GM19372 (cell line): Measurements from ENCODE around the gene C1orf198.

Source experiments
- ATAC-seq: cut with Tn5 transposase; IDR thresholded peaks from one replicate; pipeline ENCODE4 v1.9.1; 2021; ENCODE audit warnings: mild to moderate bottlenecking, low read depth, moderate library complexity; ENCODE audit not compliant: unreplicated experiment

The C1orf198 gene, protein sequence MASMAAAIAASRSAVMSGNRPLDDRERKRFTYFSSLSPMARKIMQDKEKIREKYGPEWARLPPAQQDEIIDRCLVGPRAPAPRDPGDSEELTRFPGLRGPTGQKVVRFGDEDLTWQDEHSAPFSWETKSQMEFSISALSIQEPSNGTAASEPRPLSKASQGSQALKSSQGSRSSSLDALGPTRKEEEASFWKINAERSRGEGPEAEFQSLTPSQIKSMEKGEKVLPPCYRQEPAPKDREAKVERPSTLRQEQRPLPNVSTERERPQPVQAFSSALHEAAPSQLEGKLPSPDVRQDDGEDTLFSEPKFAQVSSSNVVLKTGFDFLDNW

DNA sequence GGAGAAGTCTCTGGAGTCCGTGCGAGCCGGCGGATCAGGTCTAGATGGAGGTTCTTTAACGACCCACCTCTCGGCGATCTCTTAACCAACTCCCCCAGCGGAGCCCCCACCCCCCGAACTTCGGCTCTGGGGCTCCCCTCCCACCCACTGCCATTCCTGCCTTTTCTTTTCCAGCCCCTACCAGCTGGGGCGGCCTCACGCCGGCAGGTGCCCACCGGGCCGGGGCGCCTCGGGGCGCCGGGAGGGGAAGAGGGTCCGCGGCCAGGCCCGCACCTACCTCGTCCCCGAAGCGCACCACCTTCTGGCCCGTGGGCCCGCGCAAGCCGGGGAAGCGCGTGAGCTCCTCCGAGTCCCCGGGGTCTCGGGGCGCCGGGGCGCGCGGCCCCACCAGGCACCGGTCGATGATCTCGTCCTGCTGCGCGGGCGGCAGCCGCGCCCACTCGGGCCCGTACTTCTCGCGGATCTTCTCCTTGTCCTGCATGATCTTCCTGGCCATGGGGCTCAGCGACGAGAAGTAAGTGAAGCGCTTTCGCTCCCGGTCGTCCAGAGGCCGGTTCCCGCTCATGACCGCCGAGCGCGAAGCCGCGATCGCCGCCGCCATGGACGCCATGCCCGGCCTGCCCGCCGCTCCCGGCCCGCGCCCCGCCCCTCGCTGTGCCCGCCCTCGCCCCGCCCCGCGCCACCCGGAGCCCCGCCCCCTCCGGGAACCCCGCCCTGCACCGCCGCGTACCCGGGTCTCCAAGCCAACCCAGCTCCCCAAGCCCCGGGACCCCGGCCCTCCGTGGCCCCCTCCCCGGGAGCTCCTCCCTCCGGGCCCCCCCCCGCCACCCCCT is at the start of gene C1orf198:
C1orf198 (minus strand) TSS at position 619 of the 833 bp plus-strand sequence; CDS start at position 610, 9 bp downstream.
- peak; percentile 77 for ATAC-seq

- ATAC-seq = no peak
Measured at GRCh38 chr1:230917284-230918135, 49.2 kb upstream of the C1orf198 start.

GRCh38 chr1:230916587-230917283 is 48.4 kb upstream of the C1orf198 start:
- ATAC-seq = no peak

DNA sequence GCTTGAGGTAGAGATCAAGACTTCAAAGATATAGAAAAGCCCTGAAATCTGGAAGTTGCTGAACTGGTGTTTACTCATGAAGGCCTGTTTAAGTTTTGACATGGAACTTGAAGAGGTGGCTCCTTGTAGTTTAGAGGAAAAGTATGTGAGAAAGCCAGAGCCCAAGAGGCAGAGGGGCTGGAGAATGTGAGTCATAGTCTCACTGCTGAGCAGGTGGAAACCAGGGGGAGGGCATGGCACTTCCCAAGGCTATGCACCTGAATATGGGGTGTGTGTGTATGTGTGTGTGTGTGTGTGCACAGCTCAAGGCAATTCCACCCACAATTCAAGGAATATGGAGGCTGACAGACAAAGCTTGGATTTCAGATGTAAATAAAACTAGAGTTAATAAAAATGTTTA is 46.8 kb upstream of the C1orf198 start:
- ATAC-seq = no peak

DNA sequence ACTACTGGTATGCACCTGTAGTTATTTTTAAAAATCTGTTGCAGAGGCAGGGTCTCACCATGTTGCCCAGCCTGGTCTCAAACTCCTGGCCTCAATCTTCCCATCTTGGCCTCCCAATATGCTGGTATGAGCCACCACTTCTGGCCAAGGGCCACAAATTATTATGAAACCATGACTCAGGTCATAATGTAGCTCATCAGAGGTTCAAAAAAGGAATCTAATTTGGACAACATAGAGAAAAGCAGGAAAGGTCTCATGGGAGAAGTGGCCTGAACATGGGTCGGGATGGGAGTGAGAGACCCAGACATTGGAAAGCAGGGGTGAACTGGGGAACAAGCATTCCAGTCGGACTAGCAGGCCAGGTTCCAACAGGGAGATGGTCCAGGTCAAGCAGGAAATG is 45.2 kb upstream of the C1orf198 start:
- no peak for ATAC-seq

- ATAC-seq = no peak
Measured at GRCh38 chr1:230910755-230911117, 42.4 kb upstream of the C1orf198 start.

DNA sequence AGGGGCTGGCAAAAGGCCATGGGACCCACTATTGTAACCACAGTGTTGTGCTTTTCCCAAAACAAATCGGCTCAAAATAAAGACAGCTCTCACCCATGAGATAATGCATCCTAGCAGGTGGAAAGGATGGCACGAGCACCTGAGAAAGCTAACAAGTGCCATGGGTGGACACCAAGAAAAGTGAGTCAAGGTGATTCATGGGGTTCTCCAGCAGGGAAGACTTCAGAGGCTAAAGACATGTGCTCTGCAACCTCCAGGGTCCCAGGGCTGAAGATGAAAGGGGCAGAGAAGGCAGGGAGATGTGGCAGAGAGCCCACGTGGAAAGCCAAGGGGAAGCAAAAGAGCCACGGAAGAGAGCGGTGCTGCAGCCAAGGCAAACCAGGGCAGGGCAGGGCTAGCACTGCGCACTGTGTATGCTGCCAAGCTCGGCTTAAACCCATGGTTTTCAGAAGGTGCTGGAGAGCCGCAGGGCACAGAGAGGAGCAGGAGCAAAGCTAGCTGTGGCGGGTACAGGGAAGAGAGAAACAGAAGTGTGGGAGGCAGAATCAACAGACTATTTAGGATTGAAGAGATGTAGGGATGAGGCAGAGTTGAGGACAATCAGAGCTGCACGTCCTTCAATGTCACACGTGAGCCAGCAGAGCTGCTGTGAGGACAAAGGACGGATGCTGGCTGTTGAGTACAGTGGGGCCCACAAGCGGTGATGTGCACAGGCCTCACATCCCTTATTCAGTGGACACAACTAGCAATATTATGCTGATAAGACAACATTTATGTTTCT is 41.8 kb upstream of the C1orf198 start:
- no peak for ATAC-seq

- no peak for ATAC-seq
Measured at GRCh38 chr1:230907472-230908205, 39.3 kb upstream of the C1orf198 start.

- ATAC-seq = no peak
Measured at GRCh38 chr1:230906226-230906625, 37.9 kb upstream of the C1orf198 start.

DNA sequence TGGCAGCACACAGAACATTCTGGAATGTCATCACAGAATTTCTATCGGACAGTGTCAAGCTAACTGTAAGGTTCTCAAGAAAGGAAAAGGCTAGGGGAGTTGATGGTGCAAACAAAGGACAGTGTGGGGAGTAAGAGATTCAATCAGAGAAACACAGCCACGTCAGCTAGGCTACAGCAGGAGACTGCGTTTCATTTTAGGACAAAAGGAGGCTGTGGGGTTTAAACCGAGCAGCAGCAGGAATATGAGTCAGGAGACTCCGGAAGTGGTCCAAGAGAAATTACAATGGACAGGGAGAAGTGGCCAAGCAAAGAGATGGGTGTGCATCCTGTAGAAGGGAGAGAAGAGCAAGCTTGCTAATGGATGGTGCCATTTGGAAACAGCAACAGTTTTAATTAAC is 37.4 kb upstream of the C1orf198 start:
- no peak for ATAC-seq

GRCh38 chr1:230902349-230902923 is 34.1 kb upstream of the C1orf198 start:
- no peak for ATAC-seq

DNA sequence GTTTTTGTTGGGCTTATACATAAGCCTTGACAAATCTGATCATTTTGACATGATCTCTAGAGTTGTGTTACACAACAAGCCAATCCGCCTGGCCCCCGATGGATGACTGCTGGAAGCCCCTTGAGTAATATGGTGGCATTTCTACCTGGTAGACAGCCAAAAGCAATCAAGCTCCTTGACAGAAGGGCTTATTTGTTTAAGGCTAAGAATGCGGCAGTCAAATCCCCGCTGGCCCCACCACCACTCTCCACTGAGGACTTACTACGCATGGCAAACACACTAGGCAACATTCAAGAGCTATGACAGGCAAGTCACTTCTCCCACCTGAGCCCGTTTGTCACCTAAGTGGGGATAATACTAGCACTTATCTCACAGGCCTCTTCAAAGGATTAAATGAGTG is 33.4 kb upstream of the C1orf198 start:
- ATAC-seq = no peak

DNA sequence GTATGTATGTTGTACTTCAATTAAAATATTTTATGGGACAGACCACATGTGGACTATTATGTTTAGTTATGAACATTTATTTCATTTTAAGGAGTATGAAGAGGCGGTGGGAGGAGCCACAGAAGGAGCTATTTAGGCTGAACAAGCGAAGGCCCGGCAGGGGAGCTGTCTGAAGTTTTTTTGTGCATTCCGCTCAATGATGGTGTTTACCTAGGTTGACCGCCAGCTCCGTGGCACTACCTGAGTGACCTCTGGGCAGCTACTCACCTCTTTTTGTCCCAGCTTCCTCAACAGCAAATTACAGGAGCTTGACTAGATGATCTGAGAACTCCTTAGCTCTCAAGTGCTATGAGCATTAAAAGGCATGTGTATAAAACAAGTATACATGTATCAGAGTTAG is 32.7 kb upstream of the C1orf198 start:
- no peak for ATAC-seq

GRCh38 chr1:230899841-230900251 is 31.5 kb upstream of the C1orf198 start:
- no peak for ATAC-seq

DNA sequence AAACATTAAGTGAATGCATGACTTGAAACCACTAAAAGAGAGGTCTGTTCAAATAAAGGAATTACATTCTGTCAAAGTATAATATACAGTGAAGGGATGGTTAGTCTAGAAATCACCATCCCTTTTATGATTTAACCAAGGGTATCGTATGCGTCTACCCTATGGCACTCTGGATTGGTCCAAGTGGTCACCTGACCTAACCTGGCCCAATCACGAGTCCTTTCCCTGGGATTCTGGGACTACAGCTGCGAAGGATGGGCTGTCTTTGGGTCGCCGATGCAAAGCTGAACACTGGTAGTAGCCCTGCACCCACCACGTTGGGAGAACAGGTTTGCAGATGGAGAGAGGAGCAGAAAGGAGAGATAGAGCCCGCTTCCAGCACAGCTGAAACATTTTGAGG is 30.4 kb upstream of the C1orf198 start:
- ATAC-seq = no peak

GRCh38 chr1:230898144-230898543 is 29.8 kb upstream of the C1orf198 start:
- no peak for ATAC-seq

GRCh38 chr1:230896779-230897178 is 28.5 kb upstream of the C1orf198 start:
- ATAC-seq = no peak

GRCh38 chr1:230895452-230895851 is 27.1 kb upstream of the C1orf198 start:
- ATAC-seq = no peak

GRCh38 chr1:230894664-230895063 is 26.3 kb upstream of the C1orf198 start:
- no peak for ATAC-seq
